ENCODE data around the gene HDAC4. TPM values are rescaled to one million over a fixed set of nuclear protein-coding genes. Genes with fewer than 3 reads are reported as not detected.

Gene HDAC4
- total and polyA plus RNA-seq, 10 of the 15 experiments (the other 5 are each of a cell fraction or from before 2014, with no cell fraction given): 0.22 to 15.7 (median 4.8) TPM

DNA sequence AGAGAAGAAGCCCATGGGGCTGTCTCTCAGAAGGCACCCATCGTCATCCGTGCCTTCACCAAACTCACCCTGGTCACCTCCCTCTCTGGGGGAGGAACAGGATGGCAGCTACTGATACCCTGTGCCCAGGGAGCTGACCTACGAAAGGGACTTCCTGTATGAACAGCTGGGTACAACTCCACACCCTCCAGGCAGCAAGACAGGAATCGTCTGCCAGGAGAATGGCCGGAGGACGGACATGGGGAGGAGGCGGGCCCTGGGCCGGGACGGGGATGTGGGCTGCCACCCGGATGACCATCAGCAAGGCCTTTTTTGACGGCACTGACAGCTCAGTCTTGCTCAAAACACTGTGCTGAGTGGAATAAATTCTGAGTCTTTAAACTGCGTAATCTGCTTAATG, 243.6 kb downstream of the HDAC4 start:
- 86% methylated on average over 12 of the region's 12 CpGs for WGBS (ENCODE audit: insufficient coverage, insufficient replicate concordance, low lambda C conversion rate, missing lambda C conversion rate)
- Histone ChIP-seq H4K20me1 (ENCODE audit: control insufficient read depth, insufficient read depth) (no peaks in the 10 kb centered on the region), H3K4me2 (ENCODE audit: control insufficient read depth, insufficient read depth) (no peak overlapping the region), H3K79me2 (ENCODE audit: control insufficient read depth, insufficient read depth, low read length) (no peaks in the 10 kb centered on the region), H3K27ac (ENCODE audit: control insufficient read depth, insufficient read depth) (no peak overlapping the region), H3K4me1 (ENCODE audit: control insufficient read depth, insufficient read depth, low read length) (no peaks in the 10 kb centered on the region), H3K4me3 (no peak overlapping the region), H3K36me3 (ENCODE audit: control insufficient read depth in 2 of 2, insufficient read depth in 2 of 2, low read length in 1 of 2) (no peaks in the 10 kb centered on the region), H2AFZ (ENCODE audit: control insufficient read depth, low read depth, low read length) (no peak overlapping the region), H3K27me3 (replicated peaks in 1 of 2; ENCODE audit: control insufficient read depth in 2 of 2, insufficient read depth in 2 of 2, low read length in 1 of 2) (no peaks in the 10 kb centered on the region), H3K9ac (ENCODE audit: control insufficient read depth, insufficient read depth, low read length) (no peak overlapping the region), H3K9me3 (replicated peaks; ENCODE audit: control insufficient read depth, insufficient read depth, low read length) (no peaks in the 10 kb centered on the region; the same call in 2 of the 3 replicates)
- FAIRE-seq (no peak), DNase-seq (ENCODE audit: low read depth, low spot score) (no peak), ATAC-seq (no peak)
- ChIA-PET POLR2A (no interaction called here), CTCF (no interaction called here), RAD21 (ENCODE audit: unreplicated experiment) (no interaction called here), SMC1A (ENCODE audit: uncharacterized antibody, unreplicated experiment) (no interaction called here)
- no peak for TF ChIP-seq TARDBP (IDR thresholded peaks at IDR 0.05; ENCODE audit: borderline replicate concordance)
- TF ChIP-seq, protein P1, sequence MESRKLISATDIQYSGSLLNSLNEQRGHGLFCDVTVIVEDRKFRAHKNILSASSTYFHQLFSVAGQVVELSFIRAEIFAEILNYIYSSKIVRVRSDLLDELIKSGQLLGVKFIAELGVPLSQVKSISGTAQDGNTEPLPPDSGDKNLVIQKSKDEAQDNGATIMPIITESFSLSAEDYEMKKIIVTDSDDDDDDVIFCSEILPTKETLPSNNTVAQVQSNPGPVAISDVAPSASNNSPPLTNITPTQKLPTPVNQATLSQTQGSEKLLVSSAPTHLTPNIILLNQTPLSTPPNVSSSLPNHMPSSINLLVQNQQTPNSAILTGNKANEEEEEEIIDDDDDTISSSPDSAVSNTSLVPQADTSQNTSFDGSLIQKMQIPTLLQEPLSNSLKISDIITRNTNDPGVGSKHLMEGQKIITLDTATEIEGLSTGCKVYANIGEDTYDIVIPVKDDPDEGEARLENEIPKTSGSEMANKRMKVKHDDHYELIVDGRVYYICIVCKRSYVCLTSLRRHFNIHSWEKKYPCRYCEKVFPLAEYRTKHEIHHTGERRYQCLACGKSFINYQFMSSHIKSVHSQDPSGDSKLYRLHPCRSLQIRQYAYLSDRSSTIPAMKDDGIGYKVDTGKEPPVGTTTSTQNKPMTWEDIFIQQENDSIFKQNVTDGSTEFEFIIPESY (IDR thresholded peaks at IDR 0.05): no peak
- no peak for TF ChIP-seq NR2C2 (IDR thresholded peaks at IDR 0.05; ENCODE audit: borderline replicate concordance, control insufficient read depth, insufficient read length, low read depth)
- no peak for TF ChIP-seq POU2F2 (IDR thresholded peaks at IDR 0.05; ENCODE audit: borderline replicate concordance, low read depth, low read length)
- TF ChIP-seq ZNF622 (IDR thresholded peaks at IDR 0.05): no peak
- TF ChIP-seq CHD2 (IDR thresholded peaks at IDR 0.05; ENCODE audit: borderline replicate concordance, low read depth, low read length): no peak
- intact Hi-C loops (cut with micrococcal nuclease; ENCODE audit: unreplicated experiment): no loop called here
- no TSS peak for BruUV-seq (replicated peaks)
- in situ Hi-C loops (cut with MboI): no loop called here

Data from GM12878 (cell line).